C4-2B (cell line): Measurements from ENCODE around the gene DNAJC2.

Experiments used
- H3K27ac ChIP-seq: fragments of 450-650 bp; 2 replicates; pipeline ENCODE4 v1.5.1; 2017
- CTCF ChIP-seq: fragments of 450-650 bp; conservative IDR thresholded peaks from 2 replicates; pipeline ENCODE4 v1.5.1; 2017; ENCODE audit warnings: mild to moderate bottlenecking
- ZFX ChIP-seq: fragments of 450-650 bp; IDR thresholded peaks from 2 replicates; pipeline ENCODE4 v1.6.1; 2017

Gene DNAJC2

GRCh38 chr7:103338864-103339263, 5.7 kb downstream of the DNAJC2 start:
- H3K27ac ChIP-seq, result no peak overlapping the region
- no peak for TF ChIP-seq ZFX

- TF ChIP-seq ZFX, result no peak
- no peak for TF ChIP-seq CTCF
- H3K27ac ChIP-seq, result no peak overlapping the region
Observed at GRCh38 chr7:103336761-103337160, 7.8 kb downstream of the DNAJC2 start.

- TF ChIP-seq ZFX (no peak), CTCF (no peak)
- H3K27ac ChIP-seq, result no peak overlapping the region
Observed at GRCh38 chr7:103325744-103326143, 18.8 kb downstream of the DNAJC2 start.

GRCh38 chr7:103317009-103317408, 27.6 kb downstream of the DNAJC2 start:
- TF ChIP-seq ZFX (no peak), CTCF (no peak)

GRCh38 chr7:103316380-103316941, 28.1 kb downstream of the DNAJC2 start:
- no peak overlapping the region for H3K27ac ChIP-seq
- TF ChIP-seq CTCF, result no peak
- no peak for TF ChIP-seq ZFX

More at GRCh38 chr7:103317009-103317408, 27.6 kb downstream of the DNAJC2 start:
- H3K27ac ChIP-seq, result no peak overlapping the region

- no peak overlapping the region for H3K27ac ChIP-seq
- no peak for TF ChIP-seq ZFX
- no peak for TF ChIP-seq CTCF
Observed at GRCh38 chr7:103314852-103315251, 29.7 kb downstream of the DNAJC2 start.

- H3K27ac ChIP-seq, result peak overlapping the region; percentile 21
Observed at GRCh38 chr7:103307503-103308231, 36.9 kb downstream of the DNAJC2 start.

More at GRCh38 chr7:103307503-103308231, 36.9 kb downstream of the DNAJC2 start:
- TF ChIP-seq CTCF (no peak), ZFX (no peak)
